Right lobe of liver (tissue), 4 donors: ENCODE measurements around the gene ANKRD16.

Source experiments
- POLR2A ChIP-seq: fragments of 450-650 bp; IDR thresholded peaks from one replicate; pipeline ENCODE4 v1.6.1; 2017; ENCODE audit warnings: antibody characterized with exemption, mild to moderate bottlenecking
- TF ChIP-seq, protein P1 (sequence below), 4 donors: fragments of 200-600 bp in 3 of 4; fragments of 450-650 bp in 1 of 4; IDR thresholded peaks; one replicate each; pipeline versions ENCODE4 v1.5.1 to v1.8.0; 2016 to 2022; ENCODE audit warnings: antibody characterized with exemption in 4 of 4, mild to moderate bottlenecking in 2 of 4
- donor health status: DM: no; HTN: no; CAD: no.
- donor health status: DM: no; HTN: no; CAD: no.
- donor health status: DM: no; HTN: yes; CAD: no.

DNA sequence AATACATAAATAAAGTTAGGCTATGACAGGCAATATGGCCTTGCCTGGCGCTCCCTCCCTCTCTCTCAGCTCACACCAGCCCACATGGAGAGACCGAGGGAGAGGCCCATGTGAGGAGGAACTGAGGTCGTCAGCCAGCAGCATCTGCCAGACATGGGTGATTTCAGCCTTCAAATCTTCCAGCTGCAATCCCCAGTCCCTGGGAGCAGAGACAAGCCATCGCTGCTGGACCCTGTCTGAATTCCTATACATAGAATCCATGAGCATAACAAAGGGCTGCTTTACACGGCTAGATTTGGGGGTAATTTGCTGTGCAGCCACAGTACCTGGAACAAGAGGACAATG is 35.6 kb downstream of the ANKRD16 start:
- TF ChIP-seq, protein P1, sequence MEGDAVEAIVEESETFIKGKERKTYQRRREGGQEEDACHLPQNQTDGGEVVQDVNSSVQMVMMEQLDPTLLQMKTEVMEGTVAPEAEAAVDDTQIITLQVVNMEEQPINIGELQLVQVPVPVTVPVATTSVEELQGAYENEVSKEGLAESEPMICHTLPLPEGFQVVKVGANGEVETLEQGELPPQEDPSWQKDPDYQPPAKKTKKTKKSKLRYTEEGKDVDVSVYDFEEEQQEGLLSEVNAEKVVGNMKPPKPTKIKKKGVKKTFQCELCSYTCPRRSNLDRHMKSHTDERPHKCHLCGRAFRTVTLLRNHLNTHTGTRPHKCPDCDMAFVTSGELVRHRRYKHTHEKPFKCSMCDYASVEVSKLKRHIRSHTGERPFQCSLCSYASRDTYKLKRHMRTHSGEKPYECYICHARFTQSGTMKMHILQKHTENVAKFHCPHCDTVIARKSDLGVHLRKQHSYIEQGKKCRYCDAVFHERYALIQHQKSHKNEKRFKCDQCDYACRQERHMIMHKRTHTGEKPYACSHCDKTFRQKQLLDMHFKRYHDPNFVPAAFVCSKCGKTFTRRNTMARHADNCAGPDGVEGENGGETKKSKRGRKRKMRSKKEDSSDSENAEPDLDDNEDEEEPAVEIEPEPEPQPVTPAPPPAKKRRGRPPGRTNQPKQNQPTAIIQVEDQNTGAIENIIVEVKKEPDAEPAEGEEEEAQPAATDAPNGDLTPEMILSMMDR (IDR thresholded peaks at IDR 0.05): no peak
- TF ChIP-seq POLR2A: no peak
